ENCODE results near the gene GNE.
A peak's percentile ranks its signal among the peaks of the same experiment; 100 is the strongest.

GNE gene

DNA sequence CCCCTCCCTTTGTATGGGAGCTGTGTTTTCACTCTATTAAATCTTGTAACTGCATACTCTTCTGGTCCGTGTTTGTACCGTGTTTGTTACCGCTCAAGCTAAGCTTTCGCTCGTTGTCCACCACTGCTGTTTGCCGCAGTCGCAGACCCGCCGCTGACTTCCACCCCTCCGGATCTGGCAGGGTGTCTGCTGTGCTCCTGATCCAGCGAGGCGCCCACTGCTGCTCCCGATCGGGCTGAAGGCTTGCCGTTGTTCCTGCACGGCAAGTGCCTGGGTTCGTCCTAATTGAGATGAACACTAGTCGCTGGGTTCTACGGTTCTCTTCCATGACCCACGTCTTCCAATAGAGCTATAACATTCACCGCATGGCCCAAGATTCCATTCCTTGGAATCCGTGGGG, 6.6 kb upstream of the GNE start:
- Histone ChIP-seq H3K23ac (ENCODE audit: low read depth, low read length, poor library complexity) (no peak overlapping the region), H3K9ac (ENCODE audit: low read depth, low read length, poor library complexity) (no peak overlapping the region), H2AK5ac (ENCODE audit: low read depth, low read length) (no peak overlapping the region), H3K14ac (ENCODE audit: low read length) (no peak overlapping the region), H2AFZ (ENCODE audit: low read length) (no peak overlapping the region), H3K27ac (replicated peaks; ENCODE audit: low read length) (no peak overlapping the region), H4K91ac (ENCODE audit: low read depth, low read length, poor library complexity) (no peak overlapping the region), H2BK120ac (ENCODE audit: low read depth, low read length) (no peak overlapping the region), H3K79me1 (ENCODE audit: low read depth, low read length) (peaks cover 2% of the 10 kb centered on the region), H3K18ac (ENCODE audit: low read length) (no peak overlapping the region), H3K4me2 (ENCODE audit: insufficient read depth, low read length, poor library complexity, severe bottlenecking) (no peak overlapping the region), H2BK15ac (ENCODE audit: low read length) (no peak overlapping the region), H3K36me3 (replicated peaks in 1 of 2; ENCODE audit: control insufficient read depth in 2 of 2, insufficient read depth in 2 of 2, low read length in 2 of 2) (no peaks in the 10 kb centered on the region), H3K9me3 (replicated peaks in 1 of 2; ENCODE audit: control insufficient read depth in 2 of 2, insufficient read depth in 1 of 2, low read depth in 1 of 2, low read length in 2 of 2) (no peaks in the 10 kb centered on the region), H3K4ac (ENCODE audit: low read length) (no peak overlapping the region), H2BK5ac (ENCODE audit: low read length) (no peak overlapping the region), H4K8ac (ENCODE audit: low read depth, low read length) (no peak overlapping the region), H2BK12ac (ENCODE audit: low read length) (no peak overlapping the region), H3K4me1 (ENCODE audit: control insufficient read depth in 2 of 2, insufficient read depth in 1 of 2, low read depth in 1 of 2, low read length in 2 of 2) (no peaks in the 10 kb centered on the region), H3K27me3 (ENCODE audit: control insufficient read depth in 3 of 3, insufficient read depth in 3 of 3, low read depth in 1 of 3, low read length in 3 of 3) (no peaks in the 10 kb centered on the region), H3K4me3 (ENCODE audit: low read length in 2 of 2) (peak overlapping the region in 1 of 2 donors; percentile 11)
- DNase-seq (ENCODE audit: low spot score) = no peak
- WGBS, 2 donors (ENCODE audit: extremely low coverage in 2 of 2, insufficient read length in 2 of 2, insufficient replicate concordance in 1 of 2) = no CpG with 5 or more reads among the region's 22 CpGs

GRCh38 chr9:36263683-36264082, 5.4 kb upstream of the GNE start:
- H2AFZ ChIP-seq (ENCODE audit: low read length) = no peak overlapping the region
- no CpG with 5 or more reads among the region's 2 CpGs for WGBS, 2 donors (ENCODE audit: extremely low coverage in 2 of 2, insufficient read length in 2 of 2, insufficient replicate concordance in 1 of 2)
- H3K18ac ChIP-seq (ENCODE audit: low read length) = no peak overlapping the region
- no peaks in the 10 kb centered on the region for H3K27me3 ChIP-seq (ENCODE audit: control insufficient read depth in 3 of 3, insufficient read depth in 3 of 3, low read depth in 1 of 3, low read length in 3 of 3)
- peaks cover 2% of the 10 kb centered on the region for H3K79me1 ChIP-seq (ENCODE audit: low read depth, low read length)
- H4K91ac ChIP-seq (ENCODE audit: low read depth, low read length, poor library complexity) = no peak overlapping the region
- DNase-seq (ENCODE audit: low spot score) = no peak
- H3K4me3 ChIP-seq (ENCODE audit: low read length in 2 of 2) = no peak overlapping the region
- no peak overlapping the region for H2BK12ac ChIP-seq (ENCODE audit: low read length)
- H3K36me3 ChIP-seq (replicated peaks in 1 of 2; ENCODE audit: control insufficient read depth in 2 of 2, insufficient read depth in 2 of 2, low read length in 2 of 2) = no peaks in the 10 kb centered on the region
- H3K4me1 ChIP-seq (ENCODE audit: control insufficient read depth in 2 of 2, insufficient read depth in 1 of 2, low read depth in 1 of 2, low read length in 2 of 2) = peaks cover 0 to 4% of the 10 kb centered on the region in 2 donors
- no peaks in the 10 kb centered on the region for H3K9me3 ChIP-seq (replicated peaks in 1 of 2; ENCODE audit: control insufficient read depth in 2 of 2, insufficient read depth in 1 of 2, low read depth in 1 of 2, low read length in 2 of 2)
- H3K4me2 ChIP-seq (ENCODE audit: insufficient read depth, low read length, poor library complexity, severe bottlenecking) = no peak overlapping the region
- no peak overlapping the region for H2BK120ac ChIP-seq (ENCODE audit: low read depth, low read length)
- no peak overlapping the region for H3K14ac ChIP-seq (ENCODE audit: low read length)
- H3K4ac ChIP-seq (ENCODE audit: low read length) = no peak overlapping the region
- H3K27ac ChIP-seq (replicated peaks; ENCODE audit: low read length) = no peak overlapping the region
- no peak overlapping the region for H2BK5ac ChIP-seq (ENCODE audit: low read length)
- no peak overlapping the region for H3K23ac ChIP-seq (ENCODE audit: low read depth, low read length, poor library complexity)
- no peak overlapping the region for H3K9ac ChIP-seq (ENCODE audit: low read depth, low read length, poor library complexity)
- H2BK15ac ChIP-seq (ENCODE audit: low read length) = no peak overlapping the region
- H2AK5ac ChIP-seq (ENCODE audit: low read depth, low read length) = no peak overlapping the region
- H4K8ac ChIP-seq (ENCODE audit: low read depth, low read length) = no peak overlapping the region

GRCh38 chr9:36258996-36259533, 817 bp upstream of the GNE start:
- Histone ChIP-seq H3K27ac (replicated peaks; ENCODE audit: low read length) (peak overlapping the region; percentile 75), H3K23ac (ENCODE audit: low read depth, low read length, poor library complexity) (no peak overlapping the region), H3K14ac (ENCODE audit: low read length) (peak overlapping the region; percentile 31), H3K9me3 (replicated peaks in 1 of 2; ENCODE audit: control insufficient read depth in 2 of 2, insufficient read depth in 1 of 2, low read depth in 1 of 2, low read length in 2 of 2) (peaks cover 2 to 5% of the 10 kb centered on the region in 2 donors), H2BK12ac (ENCODE audit: low read length) (no peak overlapping the region), H4K91ac (ENCODE audit: low read depth, low read length, poor library complexity) (no peak overlapping the region), H3K4me1 (ENCODE audit: control insufficient read depth in 2 of 2, insufficient read depth in 1 of 2, low read depth in 1 of 2, low read length in 2 of 2) (peaks cover 0 to 4% of the 10 kb centered on the region in 2 donors), H3K79me1 (ENCODE audit: low read depth, low read length) (peaks cover 2% of the 10 kb centered on the region), H2BK5ac (ENCODE audit: low read length) (no peak overlapping the region), H3K36me3 (replicated peaks in 1 of 2; ENCODE audit: control insufficient read depth in 2 of 2, insufficient read depth in 2 of 2, low read length in 2 of 2) (peaks cover 0 to 22% of the 10 kb centered on the region in 2 donors), H2AK5ac (ENCODE audit: low read depth, low read length) (no peak overlapping the region), H2BK15ac (ENCODE audit: low read length) (no peak overlapping the region), H3K27me3 (ENCODE audit: control insufficient read depth in 3 of 3, insufficient read depth in 3 of 3, low read depth in 1 of 3, low read length in 3 of 3) (no peaks in the 10 kb centered on the region), H2BK120ac (ENCODE audit: low read depth, low read length) (no peak overlapping the region), H3K18ac (ENCODE audit: low read length) (peak overlapping the region; percentile 90), H3K9ac (ENCODE audit: low read depth, low read length, poor library complexity) (no peak overlapping the region), H3K4ac (ENCODE audit: low read length) (no peak overlapping the region), H3K4me2 (ENCODE audit: insufficient read depth, low read length, poor library complexity, severe bottlenecking) (peak overlapping the region; percentile 67), H2AFZ (ENCODE audit: low read length) (peak overlapping the region; percentile 85), H3K4me3 (ENCODE audit: low read length in 2 of 2) (peak overlapping the region; percentile 57 to 92), H4K8ac (ENCODE audit: low read depth, low read length) (no peak overlapping the region)
- no peak for DNase-seq (ENCODE audit: low spot score)
- no CpG with 5 or more reads among the region's 7 CpGs for WGBS, 2 donors (ENCODE audit: extremely low coverage in 2 of 2, insufficient read length in 2 of 2, insufficient replicate concordance in 1 of 2)

DNA sequence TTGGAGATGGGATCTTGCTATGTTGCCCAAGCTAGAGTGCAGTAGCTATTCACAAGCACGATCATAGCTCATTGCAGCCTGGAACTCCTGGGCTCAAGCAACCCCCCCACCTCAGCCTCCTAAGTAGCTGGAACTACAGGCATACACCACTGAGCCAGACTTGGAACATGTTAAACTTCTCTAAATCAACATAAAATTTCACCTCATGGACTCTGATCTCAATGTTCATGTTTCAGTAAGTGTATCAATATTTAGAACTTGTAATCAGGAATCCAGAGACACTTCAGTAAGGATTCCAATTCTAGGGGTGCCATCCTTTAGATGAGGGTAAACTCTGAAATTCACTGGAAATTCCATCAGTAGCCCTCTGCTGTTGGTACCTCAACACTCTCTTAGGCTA, 6.8 kb downstream of the GNE start:
- no peak overlapping the region for H3K4me3 ChIP-seq (ENCODE audit: low read length in 2 of 2)
- H3K79me1 ChIP-seq (ENCODE audit: low read depth, low read length) = peaks cover 4% of the 10 kb centered on the region
- no peak overlapping the region for H3K18ac ChIP-seq (ENCODE audit: low read length)
- H2AFZ ChIP-seq (ENCODE audit: low read length) = no peak overlapping the region
- no peak overlapping the region for H2BK12ac ChIP-seq (ENCODE audit: low read length)
- no peak overlapping the region for H2AK5ac ChIP-seq (ENCODE audit: low read depth, low read length)
- DNase-seq (ENCODE audit: low spot score) = no peak
- H3K9me3 ChIP-seq (replicated peaks in 1 of 2; ENCODE audit: control insufficient read depth in 2 of 2, insufficient read depth in 1 of 2, low read depth in 1 of 2, low read length in 2 of 2) = no peaks in the 10 kb centered on the region
- no peak overlapping the region for H3K14ac ChIP-seq (ENCODE audit: low read length)
- no peak overlapping the region for H3K23ac ChIP-seq (ENCODE audit: low read depth, low read length, poor library complexity)
- peaks cover 3 to 44% of the 10 kb centered on the region in 2 donors for H3K36me3 ChIP-seq (replicated peaks in 1 of 2; ENCODE audit: control insufficient read depth in 2 of 2, insufficient read depth in 2 of 2, low read length in 2 of 2)
- no peaks in the 10 kb centered on the region for H3K4me1 ChIP-seq (ENCODE audit: control insufficient read depth in 2 of 2, insufficient read depth in 1 of 2, low read depth in 1 of 2, low read length in 2 of 2)
- no peak overlapping the region for H3K27ac ChIP-seq (replicated peaks; ENCODE audit: low read length)
- no peaks in the 10 kb centered on the region for H3K27me3 ChIP-seq (ENCODE audit: control insufficient read depth in 3 of 3, insufficient read depth in 3 of 3, low read depth in 1 of 3, low read length in 3 of 3)
- H3K4ac ChIP-seq (ENCODE audit: low read length) = no peak overlapping the region
- H2BK15ac ChIP-seq (ENCODE audit: low read length) = no peak overlapping the region
- no peak overlapping the region for H3K9ac ChIP-seq (ENCODE audit: low read depth, low read length, poor library complexity)
- H2BK120ac ChIP-seq (ENCODE audit: low read depth, low read length) = no peak overlapping the region
- no peak overlapping the region for H4K8ac ChIP-seq (ENCODE audit: low read depth, low read length)
- no peak overlapping the region for H4K91ac ChIP-seq (ENCODE audit: low read depth, low read length, poor library complexity)
- WGBS, 2 donors (ENCODE audit: extremely low coverage in 2 of 2, insufficient read length in 2 of 2, insufficient replicate concordance in 1 of 2) = no CpG with 5 or more reads among the region's 1 CpG
- H3K4me2 ChIP-seq (ENCODE audit: insufficient read depth, low read length, poor library complexity, severe bottlenecking) = no peak overlapping the region
- H2BK5ac ChIP-seq (ENCODE audit: low read length) = no peak overlapping the region

Data from neuronal stem cell (in vitro differentiated cells).